ENCODE measurements around the gene OTUD3.
"Not testable (repeated sequence)": the region's sequence is repeated elsewhere in the genome, so short reads cannot be mapped to it uniquely, and the experiment has no call there.

The OTUD3 gene

DNA sequence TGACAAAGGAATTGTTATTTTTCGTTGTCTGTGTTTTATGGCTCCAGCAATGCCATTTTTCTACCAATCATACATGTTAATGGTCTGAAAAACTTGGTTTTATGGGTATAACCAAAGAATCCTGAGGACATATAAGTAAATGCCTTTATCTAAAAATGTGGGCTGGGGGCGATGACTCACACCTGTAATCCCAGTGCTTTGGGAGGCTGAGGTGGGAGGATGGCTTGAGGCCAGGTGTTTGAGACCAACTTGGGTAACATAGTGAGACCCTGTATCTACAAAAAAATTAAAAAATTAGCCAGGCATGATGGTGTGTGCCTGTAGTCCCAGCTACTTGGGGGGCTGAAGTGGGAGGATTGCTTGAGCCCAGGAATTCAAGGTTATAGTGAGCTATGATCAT lies 12.7 kb upstream of the OTUD3 start:
- not testable (repeated sequence) for DNase-seq

DNA sequence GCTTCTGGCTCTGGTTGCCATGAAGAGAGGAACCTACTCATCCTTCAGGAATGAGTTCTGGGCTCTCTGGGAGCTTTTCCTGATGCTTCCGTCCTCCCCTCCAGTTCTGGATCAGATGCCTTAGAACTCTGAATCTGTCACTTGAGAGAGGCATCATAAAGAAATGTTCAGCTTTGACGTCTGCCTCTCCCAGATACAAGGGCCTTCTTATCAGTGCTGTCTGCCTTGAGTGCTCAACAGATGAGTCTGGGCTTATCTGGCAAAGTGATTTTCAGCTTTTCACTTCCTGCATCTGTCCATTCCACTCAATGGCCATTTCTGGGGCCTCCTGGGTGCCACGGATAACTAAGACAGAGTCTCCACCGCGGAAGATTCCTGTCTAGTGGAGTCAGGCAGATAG lies 12.3 kb upstream of the OTUD3 start:
- DNase-seq: no peak

DNA sequence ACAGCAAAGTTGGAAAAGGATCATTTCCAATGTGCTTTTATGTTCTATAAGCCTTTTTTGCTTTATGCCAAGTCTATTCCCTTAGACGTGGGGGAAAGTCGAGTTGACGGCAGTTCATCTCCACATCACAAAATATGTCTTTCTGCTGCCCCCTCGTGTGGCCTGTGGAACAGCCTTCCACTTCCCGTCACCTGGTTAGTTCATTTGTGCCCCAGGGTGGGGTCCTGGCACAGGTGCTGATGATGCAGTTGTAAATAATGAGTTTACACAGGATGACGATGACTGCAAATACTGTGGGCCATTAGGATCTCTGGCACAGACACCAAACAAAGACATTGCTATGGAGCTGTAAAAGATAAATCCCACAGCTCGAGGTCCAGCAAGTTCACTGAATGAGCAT lies 10.0 kb upstream of the OTUD3 start:
- no peak for DNase-seq

DNA sequence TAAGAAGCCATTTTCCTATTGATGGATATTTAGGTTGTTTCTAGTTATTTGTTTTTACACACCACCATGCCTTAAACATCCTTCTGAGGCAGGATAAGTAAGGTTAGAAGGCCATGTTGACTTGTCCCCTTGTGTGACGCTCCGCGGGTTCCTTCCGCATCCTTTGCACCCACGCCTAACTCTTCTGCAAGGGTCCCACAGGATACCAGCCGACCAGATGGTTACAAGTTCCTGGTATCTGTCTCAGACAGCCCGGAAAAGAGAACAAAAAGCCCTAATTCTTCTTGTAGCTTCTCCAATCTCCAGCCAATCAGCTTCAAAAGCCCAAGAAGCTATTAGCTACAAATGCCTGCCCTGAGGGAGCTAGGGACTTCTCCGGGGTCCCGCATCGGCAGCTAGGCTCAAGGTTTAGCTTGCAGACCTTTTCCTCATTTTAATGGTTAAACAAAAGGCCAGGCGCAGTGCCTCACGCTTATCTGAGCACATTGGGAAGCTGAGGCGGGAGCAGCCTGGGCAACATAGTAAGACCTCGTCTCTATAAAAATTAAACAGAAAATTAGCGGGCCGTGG lies 4.9 kb upstream of the OTUD3 start:
- no peak for DNase-seq

DNA sequence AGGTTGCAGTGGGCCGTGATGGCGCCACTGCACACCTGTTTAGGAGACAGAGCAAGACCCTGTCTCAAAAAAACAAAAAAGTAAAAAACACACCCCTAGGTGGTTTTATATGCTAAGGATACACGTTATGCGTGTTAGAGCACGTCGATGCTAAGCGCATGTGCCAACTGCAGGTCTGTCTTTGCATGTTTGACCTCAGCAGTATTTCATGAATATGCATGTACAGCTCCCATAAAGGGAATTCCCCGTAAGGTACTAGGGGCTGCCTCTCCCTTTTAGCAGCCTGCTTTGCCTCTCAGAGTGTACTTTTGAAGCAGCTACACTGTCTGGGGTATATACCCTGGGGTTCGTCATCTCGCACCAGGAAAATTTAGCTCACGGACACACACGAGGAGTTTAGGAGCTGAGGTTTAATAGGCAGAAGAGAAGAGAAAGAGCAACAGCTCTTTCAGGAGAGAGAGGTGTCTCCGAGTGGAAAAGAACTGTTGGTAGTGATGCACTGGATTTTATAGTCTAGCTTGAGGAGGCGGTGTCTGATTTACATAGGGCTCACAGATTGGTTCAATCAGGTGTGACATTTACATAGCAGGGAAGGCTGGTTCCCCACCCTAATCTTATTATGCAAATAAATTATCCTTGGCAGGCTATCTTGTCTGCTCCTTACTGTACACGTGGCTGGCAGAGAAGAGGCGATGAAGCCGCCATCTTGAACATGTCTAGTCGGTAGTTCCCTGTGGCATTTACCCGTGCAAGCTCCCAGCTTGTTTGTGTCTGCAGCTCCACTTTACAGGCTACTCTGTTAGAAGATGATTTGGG lies 4.2 kb upstream of the OTUD3 start:
- peak; percentile 6 for DNase-seq

DNA sequence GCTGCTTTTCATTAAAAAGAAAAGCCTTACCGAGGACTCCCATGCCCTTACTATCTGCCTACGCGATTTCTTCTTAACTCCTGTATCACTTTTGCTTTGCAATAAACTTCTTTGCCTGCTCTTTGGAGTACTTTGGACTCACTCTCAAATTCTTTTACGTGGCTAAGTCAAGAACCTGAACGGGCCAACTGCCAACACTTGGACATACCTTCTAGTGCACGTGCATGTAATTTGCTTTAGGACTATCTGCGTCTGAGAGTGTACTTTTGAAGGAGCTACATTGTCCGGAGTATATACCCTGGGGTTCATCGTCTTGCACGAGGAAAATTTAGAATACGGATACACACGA lies 3.6 kb upstream of the OTUD3 start:
- no peak for DNase-seq

DNA sequence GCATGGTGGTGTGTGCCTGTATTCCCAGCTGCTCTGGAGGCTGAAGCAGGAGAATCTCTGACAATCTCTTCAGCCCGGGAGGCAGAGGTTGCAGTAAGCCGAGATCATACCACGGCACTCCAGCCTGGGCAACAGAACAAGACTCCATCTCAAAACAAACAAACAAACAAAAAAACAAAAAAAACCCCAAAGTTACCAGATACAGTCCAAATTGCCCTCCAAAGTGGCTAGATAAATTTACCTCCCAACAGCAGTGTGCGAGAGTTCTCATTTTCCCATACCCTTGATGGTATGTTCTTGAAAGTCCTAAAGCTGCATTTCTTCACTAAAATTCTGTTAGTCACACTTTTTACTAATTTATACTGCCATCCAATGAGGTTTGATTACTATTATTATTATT lies 3.0 kb upstream of the OTUD3 start:
- no peak for DNase-seq

DNA sequence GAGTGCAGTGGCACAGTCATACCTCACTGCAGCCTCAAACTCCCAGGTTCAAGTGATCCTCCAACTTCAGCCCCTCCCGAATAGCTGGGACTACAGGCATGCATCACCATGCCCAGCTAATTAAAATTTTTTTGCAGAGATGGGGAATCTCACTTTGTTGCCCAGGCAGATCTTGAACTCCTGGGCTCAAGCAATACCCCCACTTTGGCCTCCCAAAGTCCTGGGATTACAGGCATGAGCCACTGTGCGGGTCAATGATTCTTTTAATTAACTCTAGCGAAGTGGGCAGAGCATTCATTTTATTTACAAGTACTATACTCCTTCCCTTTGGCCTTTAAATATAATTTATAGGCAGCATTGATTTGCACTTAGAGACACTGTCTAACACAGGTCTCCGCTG lies 2.5 kb upstream of the OTUD3 start:
- DNase-seq: no peak

DNA sequence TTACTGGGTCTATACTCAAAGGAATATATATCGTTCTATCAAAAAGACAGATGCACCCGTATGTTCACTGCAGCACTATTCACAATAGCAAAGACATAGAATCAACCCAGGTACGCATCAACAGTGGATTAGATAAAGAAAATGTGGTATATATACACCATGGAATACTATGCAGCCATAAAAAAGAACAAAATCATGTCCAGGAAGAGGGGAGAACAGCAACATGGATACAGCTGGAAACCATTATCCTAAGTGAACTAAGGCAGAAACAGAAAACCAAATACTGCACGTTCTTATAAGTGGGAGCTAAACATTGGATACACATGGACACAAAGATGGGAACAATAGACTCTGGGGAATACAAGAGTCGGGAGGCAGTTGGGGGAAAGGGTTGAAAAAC lies 1.4 kb upstream of the OTUD3 start:
- not testable (repeated sequence) for DNase-seq

DNA sequence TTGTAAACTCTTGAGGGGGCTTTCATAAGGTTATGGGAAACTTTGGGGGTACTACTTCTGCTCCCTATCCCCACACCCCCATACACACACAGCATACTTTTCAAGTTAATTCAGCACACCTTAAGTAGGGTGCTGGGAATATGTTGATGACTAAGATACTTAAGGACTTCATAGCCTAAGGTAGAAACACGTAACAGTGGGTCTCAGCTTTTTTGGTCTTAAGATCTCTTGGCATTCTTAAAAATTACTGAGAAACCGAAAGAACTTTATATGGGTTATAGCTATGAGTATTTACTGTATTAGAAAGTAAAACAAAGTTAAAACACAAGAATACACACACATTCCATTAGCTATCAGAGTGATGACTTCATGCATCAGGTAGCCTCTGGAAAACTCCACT lies 2.1 kb downstream of the OTUD3 start:
- DNase-seq: no peak

DNA sequence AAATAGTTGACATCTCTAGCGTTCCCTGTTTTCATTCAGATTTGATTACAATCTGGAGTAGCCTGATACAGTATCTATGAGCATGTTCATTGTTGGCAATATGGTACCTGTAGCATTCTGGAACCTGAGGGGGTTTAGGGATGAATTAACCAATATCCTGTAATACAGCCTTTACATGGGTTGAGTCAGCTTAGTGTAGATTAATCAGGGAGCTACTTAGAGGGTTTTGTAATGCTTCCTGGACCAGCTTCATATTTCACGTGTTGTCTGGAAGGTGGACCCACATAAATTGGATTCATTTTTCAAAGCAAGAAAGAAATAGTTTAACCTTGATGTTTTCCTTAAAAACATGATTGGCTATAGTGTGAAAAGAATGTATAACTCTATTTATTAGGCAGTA lies 3.6 kb downstream of the OTUD3 start:
- DNase-seq: no peak

DNA sequence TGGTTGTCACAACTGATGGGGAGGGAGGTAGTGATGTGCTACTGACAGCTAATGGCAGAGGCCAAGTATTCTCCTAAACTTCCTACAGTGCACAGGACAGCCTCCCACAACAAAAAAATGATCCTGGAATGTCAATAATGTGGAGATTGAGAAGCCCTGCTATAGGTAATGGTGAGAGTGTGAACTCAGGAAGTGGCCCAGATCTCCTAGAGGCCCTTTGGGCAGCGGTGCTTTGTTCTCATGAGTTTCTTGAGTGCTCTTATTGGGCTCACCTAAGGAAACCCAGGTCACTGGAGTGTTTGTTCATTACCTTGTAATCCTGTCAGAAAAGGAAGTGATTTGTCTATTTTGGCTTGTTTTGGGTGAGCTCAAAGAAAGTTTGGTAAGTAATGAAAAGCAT lies 5.9 kb downstream of the OTUD3 start:
- no peak for DNase-seq

DNA sequence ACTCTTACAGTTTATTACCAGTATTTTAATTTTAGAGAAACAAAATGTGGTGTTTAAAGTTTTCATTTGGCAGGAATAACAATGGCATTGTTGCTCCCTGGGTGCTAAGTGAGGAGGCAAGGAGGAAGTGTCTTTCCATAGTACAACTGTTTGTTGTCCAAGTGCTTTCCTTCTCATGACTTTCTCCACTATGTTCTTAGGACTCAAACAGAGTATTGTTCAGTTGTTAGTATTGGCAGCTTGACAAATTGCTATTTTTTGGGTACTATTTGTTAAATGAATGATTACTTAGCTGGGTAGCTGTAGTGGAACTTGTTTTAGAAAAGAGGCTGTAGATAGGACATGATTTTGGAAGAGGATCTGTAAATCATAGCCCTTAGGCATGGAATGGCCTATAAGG lies 7.5 kb downstream of the OTUD3 start:
- no peak for DNase-seq

DNA sequence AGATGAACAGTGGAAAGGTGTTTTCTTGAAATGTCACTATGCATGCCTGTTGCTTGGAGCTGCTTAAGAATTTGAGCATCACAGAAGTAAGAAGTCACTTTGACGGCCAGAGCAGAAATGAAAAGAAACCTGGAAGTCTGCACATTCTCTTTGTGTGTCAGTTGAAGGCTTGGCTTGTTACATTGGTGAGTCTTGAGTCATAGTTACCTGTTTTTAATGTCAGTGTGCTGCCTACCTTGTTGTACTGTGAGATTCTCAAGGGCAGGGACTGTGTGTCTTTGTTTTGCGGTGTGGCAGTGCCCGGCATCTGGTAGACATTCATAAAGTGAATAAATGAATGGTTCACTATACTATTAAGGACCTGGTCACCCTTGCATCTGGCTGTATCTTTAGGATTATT lies 9.9 kb downstream of the OTUD3 start:
- DNase-seq: no peak

DNA sequence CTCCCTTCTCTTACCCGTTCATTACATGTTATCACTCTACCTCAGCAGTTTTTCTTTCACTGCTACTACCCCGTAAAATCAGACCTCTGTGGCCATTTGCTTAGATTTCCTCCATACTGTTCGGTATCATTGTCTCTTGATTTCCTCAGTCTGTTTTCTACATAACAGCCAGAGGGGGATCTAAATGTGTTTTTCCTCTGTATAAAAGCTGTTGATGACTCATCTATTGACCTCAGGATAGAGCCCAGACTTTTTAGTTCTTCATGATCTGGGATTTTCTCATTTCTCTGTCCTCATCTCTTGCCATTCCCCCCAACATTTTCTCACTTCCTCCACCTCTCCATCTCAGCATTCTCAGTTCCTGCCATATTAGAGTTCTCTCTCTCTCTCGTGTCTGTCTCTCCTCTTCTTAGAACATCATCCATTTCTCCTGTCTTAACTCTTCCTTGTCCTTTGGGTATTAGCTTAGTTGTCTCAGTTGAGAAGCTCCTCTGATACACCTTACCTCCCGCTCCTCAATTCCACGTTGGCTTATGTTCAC lies 10.5 kb downstream of the OTUD3 start:
- no peak for DNase-seq

DNA sequence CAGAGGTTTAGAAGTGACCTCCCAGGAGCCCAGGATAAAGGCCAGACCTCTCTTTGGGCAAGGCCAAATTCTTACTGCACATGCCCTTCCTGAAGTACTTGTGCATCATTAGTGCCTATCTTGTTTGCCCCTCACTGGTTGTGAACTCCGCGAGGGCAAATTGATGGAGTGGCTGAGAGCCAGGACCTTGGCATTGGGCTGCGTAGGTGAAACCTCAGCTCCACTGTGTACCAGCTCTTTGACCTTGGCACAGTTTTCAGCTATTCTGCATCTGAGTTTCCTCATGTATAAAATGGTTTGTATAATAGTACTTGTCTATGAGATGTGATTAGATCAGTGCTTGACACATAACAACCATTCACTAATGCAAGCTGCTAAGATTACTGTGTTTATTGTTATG lies 11.5 kb downstream of the OTUD3 start:
- no peak for DNase-seq

DNA sequence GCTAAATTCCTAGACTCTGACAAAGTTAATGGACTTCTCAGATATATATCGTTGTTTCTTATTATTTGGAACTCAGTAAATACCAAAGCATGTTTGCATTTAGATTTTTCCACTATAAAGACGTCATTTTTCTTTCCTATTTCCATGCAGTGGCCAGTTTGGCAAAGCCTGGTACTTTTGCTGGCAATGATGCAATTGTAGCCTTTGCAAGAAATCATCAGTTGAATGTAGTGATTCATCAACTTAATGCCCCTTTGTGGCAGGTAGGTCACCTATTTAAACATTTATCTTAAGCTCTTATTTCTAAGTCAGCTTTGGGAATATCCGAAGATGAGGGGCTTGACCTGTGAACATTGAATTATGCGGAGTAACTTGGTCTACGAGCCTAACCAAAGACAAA lies 12.0 kb downstream of the OTUD3 start:
- DNase-seq: no peak

DNA sequence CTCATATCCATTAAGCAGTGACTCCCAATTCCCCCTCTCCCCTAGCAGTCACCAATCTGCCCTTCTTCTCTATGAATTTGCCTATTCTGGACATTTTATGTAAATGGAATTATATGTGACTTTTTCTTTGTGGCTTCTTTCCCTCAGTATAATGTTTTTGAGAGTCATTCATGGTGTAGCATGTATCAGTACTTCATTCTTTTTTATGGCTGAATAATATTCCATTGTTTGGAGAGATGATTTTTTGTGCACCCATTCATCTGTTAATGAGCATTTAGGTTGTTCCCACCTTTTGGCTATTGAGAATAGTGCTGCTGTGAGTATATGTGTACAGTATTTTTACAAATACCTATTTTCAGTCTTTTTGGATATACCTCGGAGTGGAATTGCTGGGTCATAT lies 19.5 kb downstream of the OTUD3 start:
- DNase-seq: no peak

DNA sequence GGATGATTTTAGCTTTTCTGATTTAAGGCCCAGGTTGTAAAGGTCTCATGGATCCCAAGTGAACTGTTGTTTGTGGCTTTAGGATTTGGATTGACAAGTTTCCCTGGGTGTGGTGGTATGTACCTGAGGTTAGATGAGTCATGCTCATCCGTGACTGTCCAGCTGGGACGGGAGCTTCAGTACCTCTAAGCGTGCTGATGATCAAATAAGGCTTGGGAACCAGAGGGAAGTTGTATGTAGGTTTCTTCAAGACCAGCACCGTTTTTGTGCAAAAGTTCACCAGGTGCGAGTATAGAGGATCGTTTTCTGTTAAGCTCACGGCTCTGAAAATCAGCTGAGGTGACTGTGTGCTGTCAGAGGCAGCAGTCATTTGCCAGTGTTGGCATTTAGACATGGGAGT lies 21.4 kb downstream of the OTUD3 start:
- DNase-seq: no peak

DNA sequence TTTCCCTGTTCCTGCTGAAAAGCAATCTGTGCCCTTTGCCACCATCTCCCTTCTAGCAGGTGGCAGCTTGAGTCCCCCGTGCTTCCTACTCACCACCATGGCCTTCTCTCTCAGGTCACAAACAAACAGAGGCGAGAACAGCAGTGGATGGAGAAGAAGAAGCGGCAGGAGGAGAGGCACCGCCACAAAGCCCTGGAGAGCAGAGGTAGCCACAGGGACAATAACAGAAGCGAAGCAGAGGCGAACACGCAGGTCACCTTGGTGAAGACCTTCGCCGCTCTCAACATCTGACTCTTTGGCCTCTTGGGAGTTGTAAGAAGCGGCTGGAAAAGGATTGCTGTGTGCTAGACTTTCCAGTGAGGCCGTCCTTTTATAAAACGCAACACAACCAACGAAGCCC lies 25.3 kb downstream of the OTUD3 start:
- no peak for DNase-seq

DNA sequence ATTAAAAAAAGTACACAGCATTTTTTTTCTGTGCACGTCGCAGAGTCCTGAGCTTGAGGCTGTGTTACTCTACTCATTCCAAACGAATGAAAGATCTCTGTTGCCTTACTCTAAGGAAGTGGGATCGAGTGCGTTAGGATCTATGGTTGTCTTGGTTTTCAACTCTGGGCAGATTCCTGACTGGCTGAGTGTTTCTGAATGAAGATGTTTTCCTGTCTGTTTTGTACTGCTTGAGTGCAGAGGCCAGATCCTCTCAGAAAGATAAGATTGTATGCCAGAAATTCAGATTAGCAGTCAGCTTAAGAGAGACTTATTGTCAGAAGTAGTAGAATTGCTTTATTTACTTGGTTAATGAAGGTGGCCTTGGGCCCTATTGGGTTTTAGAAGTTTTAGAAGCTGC lies 27.2 kb downstream of the OTUD3 start:
- no peak for DNase-seq

DNA sequence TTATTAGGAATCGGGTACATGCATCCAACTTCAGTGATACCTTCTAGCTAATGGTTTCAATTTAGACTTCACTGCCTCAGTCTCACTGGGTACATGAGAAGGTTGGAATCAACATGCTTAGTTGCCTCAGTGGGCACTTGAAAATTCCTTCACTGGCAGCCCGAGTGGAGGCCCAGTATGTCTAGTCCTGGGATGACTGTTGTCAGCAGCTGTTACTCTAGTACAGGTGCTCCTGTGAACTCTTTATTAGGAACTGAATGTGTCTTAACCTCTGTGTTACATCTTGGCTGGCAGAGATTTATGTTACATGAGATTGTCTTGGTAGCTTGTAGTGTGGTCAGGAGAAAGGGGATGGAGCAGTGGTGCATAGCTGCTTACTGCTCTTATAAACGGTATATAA lies 27.8 kb downstream of the OTUD3 start:
- no peak for DNase-seq

DNA sequence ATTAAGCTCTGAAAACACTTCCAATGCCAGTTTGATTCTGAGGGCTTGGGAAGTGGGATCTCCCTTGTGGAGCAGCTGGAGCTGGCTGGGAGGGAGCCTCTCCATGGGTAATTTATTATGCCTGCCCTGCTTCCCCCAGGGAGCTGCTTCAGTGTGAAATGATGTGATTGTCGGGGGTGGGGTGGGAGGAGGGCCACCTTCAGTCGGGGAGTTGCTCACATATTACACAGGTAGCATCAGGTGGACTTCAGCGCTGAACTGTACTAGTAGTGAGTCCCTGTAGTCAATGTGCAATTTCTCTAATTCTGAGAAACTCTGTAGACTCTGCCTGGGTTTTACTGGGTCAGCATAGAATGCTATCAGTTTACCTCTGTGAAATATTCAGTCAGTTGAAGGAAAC lies 28.5 kb downstream of the OTUD3 start:
- DNase-seq: no peak

DNA sequence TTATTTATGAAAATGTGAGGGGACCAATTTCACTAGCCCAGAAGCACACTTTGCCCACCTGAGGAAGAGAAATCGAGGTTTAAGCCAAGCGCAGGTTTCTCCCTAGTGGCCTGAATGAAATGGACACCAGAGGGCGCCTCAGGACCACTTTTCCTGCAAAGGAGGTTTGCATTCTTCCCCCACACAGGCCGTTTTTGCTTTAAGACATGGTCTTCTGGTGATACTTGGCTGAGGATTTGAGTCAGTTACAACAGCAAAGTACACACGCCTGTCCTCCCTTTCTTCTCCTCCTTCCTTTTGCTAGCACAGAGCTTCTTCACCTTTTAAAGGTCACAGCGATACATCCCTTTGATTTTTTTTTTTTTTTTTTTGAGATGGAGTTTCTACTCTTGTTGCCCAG lies 35.9 kb downstream of the OTUD3 start:
- peak; percentile 66 for DNase-seq

DNA sequence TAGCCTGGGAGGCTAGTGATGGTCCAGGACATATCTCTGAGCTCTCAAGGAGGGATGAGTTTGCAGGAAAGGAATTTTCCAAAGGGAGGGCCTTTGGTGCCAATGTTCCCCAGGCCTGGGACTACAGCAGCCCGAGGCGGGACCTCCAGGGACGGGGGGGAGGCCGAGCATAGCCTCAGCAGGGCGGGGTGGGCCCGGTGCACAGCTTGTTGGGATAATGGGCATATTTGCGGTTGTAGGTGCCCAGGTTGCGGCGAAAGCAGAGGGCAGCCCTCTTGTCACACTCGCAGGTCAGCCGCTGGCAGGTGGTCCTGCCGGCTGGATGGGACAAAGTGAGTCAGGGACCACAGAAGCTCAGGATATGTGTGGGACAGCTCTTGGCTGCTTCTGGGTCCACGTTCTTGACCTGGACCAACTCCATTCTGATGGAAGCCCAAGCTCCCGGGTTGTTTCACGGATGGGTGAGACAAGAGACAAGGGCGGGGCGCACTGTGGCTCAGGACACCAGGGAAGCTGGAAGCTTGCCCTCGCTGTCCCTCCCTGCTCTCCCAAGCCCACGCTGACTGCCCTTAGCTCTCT lies 38.0 kb downstream of the OTUD3 start:
- no peak for DNase-seq
